Mammary epithelial cell (primary cell): ENCODE results near the gene MAGI1.

ENCODE experiments used
- CTCF ChIP-seq, 2 donors: IDR thresholded peaks in 1 of 2; conservative IDR thresholded peaks in 1 of 2; 2 replicates each; pipeline ENCODE4 v1.5.1; 2011 to 2012; ENCODE audit warnings: inconsistent platforms in 2 of 2, low read length in 2 of 2, mild to moderate bottlenecking in 2 of 2, control low read depth in 1 of 2, low read depth in 1 of 2; ENCODE audit not compliant: insufficient read depth in 1 of 2; ENCODE audit errors: extremely low read depth in 1 of 2
- EZH2 ChIP-seq: IDR thresholded peaks from 2 replicates; pipeline ENCODE4 v1.6.1; 2012; ENCODE audit warnings: low read length, inconsistent platforms, borderline replicate concordance

GRCh38 chr3:65827076-65827475 lies 211.6 kb downstream of the MAGI1 start:
- TF ChIP-seq CTCF (conservative IDR thresholded peaks at IDR 0.05 in 1 of 2, IDR thresholded peaks at IDR 0.05 in 1 of 2; ENCODE audit: extremely low read depth in 1 of 2, insufficient read depth in 1 of 2, low read depth in 1 of 2, low read length in 2 of 2) (no peak), EZH2 (no peak)
